Measurements from ENCODE around the gene SORCS2.

GRCh38 chr4:7638489-7638888, 446.2 kb downstream of the SORCS2 start:
- TF ChIP-seq ARNT (IDR thresholded peaks at IDR 0.05) (no peak), L3MBTL2 (conservative IDR thresholded peaks at IDR 0.05) (no peak), PKNOX1 (IDR thresholded peaks at IDR 0.05) (no peak), BHLHE40 (IDR thresholded peaks at IDR 0.05; ENCODE audit: borderline replicate concordance) (no peak), CTBP1 (IDR thresholded peaks at IDR 0.05; ENCODE audit: borderline replicate concordance) (no peak), ELF4 (IDR thresholded peaks at IDR 0.05) (no peak), FOXM1 (IDR thresholded peaks at IDR 0.05; ENCODE audit: borderline replicate concordance) (no peak), SP1 (IDR thresholded peaks at IDR 0.05) (no peak)
